Activated CD8-positive, alpha-beta memory T cell treated with anti-CD3 and anti-CD28 coated beads, Interleukin-2, amount 10 ng/mL, durations not matched to agents 7 days and 5 days (primary cell): ENCODE results near the gene CEPT1. TPM values are rescaled to one million over a fixed set of nuclear protein-coding genes. Genes with fewer than 3 reads are reported as not detected.
"Not testable (repeated sequence)": the region's sequence is repeated elsewhere in the genome, so short reads cannot be mapped to it uniquely, and the experiment has no call there.

ENCODE experiments used
- ATAC-seq: fragments of 150-1000 bp; cut with Tn5 transposase; one replicate; pipeline ENCODE4 v1.10.0; 2021; ENCODE audit warnings: moderate library complexity
- CTCF ChIA-PET: fragments of 350-600 bp; sonication (Branson Sonifier 250); formaldehyde crosslinking; loops from one replicate; lab custom pipeline; 2021; ENCODE audit warnings: antibody characterized with exemption; lab: Charles Lee
- DNase-seq: peaks from one replicate; pipeline ENCODE4 v3.0.0-alpha.2; 2020
- H3K27ac Mint-ChIP-seq: one replicate; pipeline ENCODE4 v1.8.0; 2021; ENCODE audit warnings: mild to moderate bottlenecking, mixed read lengths
- H3K27me3 Mint-ChIP-seq: one replicate; pipeline ENCODE4 v1.8.0; 2021; ENCODE audit warnings: mixed read lengths
- H3K36me3 Mint-ChIP-seq: one replicate; pipeline ENCODE4 v1.8.0; 2021; ENCODE audit warnings: mild to moderate bottlenecking, mixed read lengths
- H3K4me1 Mint-ChIP-seq: one replicate; pipeline ENCODE4 v1.8.0; 2021; ENCODE audit warnings: mixed read lengths
- H3K4me3 Mint-ChIP-seq: one replicate; pipeline ENCODE4 v1.8.0; 2021; ENCODE audit warnings: mild to moderate bottlenecking, moderate library complexity, mixed read lengths
- H3K9me3 Mint-ChIP-seq: one replicate; pipeline ENCODE4 v1.8.0; 2022; ENCODE audit warnings: low read depth, mixed read lengths
- total RNA-seq, 2 experiments: library from RNA; stranded (reverse); gene quantifications; one replicate each; pipeline ENCODE4 v1.2.3, GENCODE V29; 2021

CEPT1 gene
- total RNA-seq, 2 experiments from 2014 or later: 33.4 to 36.4 TPM

DNA sequence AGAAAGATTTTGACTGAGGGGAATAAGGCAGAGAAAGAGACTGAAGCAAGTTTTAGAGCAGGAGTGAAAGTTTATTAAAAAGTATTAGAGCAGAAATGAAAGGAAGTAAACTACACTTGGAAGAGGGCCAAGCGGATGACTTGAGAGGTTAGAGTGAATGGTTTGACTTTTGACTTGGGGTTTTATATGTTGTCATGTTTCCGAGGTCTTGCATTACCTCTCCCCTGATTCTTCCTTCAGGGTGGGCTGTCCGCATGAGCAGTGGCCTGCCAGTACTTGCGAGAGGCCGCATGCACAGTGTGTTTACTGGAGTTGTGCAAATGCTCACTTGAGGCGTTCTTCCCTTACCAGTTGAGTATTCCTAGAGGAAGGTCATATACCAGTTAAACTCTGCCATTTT, 73.4 kb downstream of the CEPT1 start:
- H3K4me3 Mint-ChIP-seq: peak overlapping the region; percentile 71
- no peaks in the 10 kb centered on the region for H3K36me3 Mint-ChIP-seq
- H3K27ac Mint-ChIP-seq: peak overlapping the region; percentile 91
- DNase-seq (no peak), ATAC-seq (no peak)
- H3K27me3 Mint-ChIP-seq: no peaks in the 10 kb centered on the region
- H3K9me3 Mint-ChIP-seq: no peaks in the 10 kb centered on the region
- CTCF ChIA-PET: interaction anchor here (20.1 kb wide), 1 partner anchor 16 kb away, joined by 392 read pairs; the partner anchor contains the start of gene DENND2D
- H3K4me1 Mint-ChIP-seq: peaks cover 64% of the 10 kb centered on the region

DNA sequence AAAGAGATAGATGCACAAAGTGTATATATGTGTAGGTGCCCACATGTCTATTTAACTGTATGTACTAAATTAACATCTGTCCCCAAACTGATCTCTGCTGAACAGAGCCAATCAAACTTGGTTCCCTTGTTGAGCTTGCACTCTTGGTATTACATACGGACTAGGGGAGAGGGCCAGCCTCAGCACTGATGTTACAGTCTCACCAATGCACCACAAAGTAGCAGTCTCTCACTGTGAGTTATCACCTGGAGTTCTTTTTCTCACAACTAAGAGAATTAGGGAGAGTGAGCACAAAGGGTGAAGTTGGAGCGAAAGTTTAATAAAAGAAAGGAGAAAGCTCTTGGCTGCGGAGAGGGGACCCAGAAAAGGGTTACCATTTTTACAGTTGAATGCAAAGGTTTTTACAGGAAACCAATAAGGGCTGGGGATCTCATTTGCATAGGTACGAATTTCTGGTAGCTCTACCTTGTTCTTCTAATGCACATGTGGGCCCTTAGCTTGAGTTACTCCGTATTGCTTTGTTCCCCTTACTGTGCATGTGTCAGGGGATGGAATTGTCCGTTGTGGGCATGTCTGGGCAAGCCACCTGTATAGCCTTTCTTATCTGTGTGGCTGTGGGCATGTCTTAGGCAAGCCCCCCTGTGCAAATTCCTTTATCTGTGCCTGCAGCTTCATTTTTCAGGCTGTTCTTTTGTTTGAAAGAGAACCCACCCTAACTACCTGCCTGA, 74.2 kb downstream of the CEPT1 start:
- no peak for DNase-seq
- peak overlapping the region; percentile 91 for H3K27ac Mint-ChIP-seq
- peak overlapping the region; percentile 71 for H3K4me3 Mint-ChIP-seq
- H3K4me1 Mint-ChIP-seq: peaks cover 69% of the 10 kb centered on the region
- H3K27me3 Mint-ChIP-seq: no peaks in the 10 kb centered on the region
- peaks cover 3% of the 10 kb centered on the region for H3K36me3 Mint-ChIP-seq
- ATAC-seq: peak; percentile 0
- H3K9me3 Mint-ChIP-seq: no peaks in the 10 kb centered on the region
- CTCF ChIA-PET: interaction anchor here (0.8 to 20.1 kb wide), 6 partner anchors 9 to 235 kb away, joined by 3 to 392 read pairs (median 8); partner anchors contain the start of genes ATP5PB, DENND2D and WDR77

DNA sequence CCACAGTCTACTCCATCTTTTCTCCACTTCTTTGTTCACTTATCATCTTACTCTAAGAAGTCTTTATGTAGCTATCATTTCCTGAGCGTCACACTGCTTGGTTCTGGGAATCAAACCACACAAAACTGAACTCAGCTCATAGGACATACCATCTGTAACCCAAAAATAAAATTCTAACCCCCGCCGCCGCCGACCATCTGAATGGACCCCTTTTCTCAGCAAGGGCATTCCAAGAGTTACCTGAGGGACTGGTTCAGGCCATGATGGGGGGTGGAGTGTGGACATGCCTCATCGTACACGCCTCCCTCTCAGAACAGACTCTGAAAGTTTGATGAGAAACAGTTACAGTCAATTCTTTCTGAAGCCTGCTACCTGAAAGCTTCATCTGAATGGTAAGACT, 74.9 kb downstream of the CEPT1 start:
- peak; percentile 25 for ATAC-seq

DNA sequence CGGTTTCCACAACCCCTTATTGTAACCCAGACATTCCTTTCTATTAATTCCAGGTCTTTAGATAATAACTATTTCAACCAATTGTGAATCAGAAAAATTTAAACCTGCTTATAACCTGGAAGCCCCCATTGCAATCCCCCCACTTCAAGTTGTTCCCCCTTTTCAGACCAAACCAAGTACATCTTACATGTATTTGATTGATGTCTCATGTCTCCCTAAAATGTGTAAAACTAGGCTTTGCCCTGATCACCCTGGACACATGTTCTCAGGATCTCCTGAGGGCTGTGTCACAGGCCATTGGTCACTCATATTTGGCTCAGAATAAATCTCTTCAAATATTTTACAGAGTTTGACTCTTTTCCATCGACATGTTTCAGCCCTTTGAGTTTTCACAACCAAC, 75.3 kb downstream of the CEPT1 start:
- not testable (repeated sequence) for H3K36me3 Mint-ChIP-seq, H3K27me3 Mint-ChIP-seq, ATAC-seq, DNase-seq, H3K9me3 Mint-ChIP-seq
- H3K4me1 Mint-ChIP-seq: peaks cover 80% of the 10 kb centered on the region
- CTCF ChIA-PET: interaction anchor here (0.6 to 20.1 kb wide), 5 partner anchors 9 to 378 kb away, joined by 3 to 392 read pairs (median 3); partner anchors contain the start of genes ATP5PB, DENND2D and WDR77
- H3K27ac Mint-ChIP-seq: peak overlapping the region; percentile 91
- H3K4me3 Mint-ChIP-seq: peak overlapping the region; percentile 71

More for the DNA sequence above, 74.9 kb downstream of the CEPT1 start:
- CTCF ChIA-PET: interaction anchor here (0.6 to 20.1 kb wide), 7 partner anchors 8 to 378 kb away, joined by 3 to 392 read pairs (median 6); partner anchors contain the start of genes ATP5PB, DENND2D and WDR77
- Mint-ChIP-seq H3K36me3 (peaks cover 6% of the 10 kb centered on the region), H3K27ac (peak overlapping the region; percentile 91), H3K9me3 (no peaks in the 10 kb centered on the region), H3K4me1 (peaks cover 76% of the 10 kb centered on the region), H3K27me3 (no peaks in the 10 kb centered on the region), H3K4me3 (peak overlapping the region; percentile 71)
- DNase-seq: peak; percentile 83

DNA sequence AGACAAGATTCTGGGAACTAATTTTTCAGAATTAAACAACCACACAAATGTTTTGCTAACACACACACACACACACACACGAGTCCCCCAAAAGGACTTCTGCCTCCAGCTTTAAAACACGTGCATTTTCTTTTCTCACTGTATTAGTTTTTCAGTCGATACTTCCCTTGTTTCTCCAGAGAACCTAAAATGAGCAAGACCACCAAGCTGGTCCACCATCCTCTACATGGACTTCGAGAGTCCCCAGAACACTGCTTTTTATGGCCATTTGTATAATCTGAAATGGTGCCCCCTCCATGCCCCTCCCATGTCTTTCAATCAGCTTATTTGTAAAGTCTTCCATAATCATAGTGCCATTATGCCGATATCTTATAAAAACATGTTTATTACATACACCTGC, 76.7 kb downstream of the CEPT1 start:
- CTCF ChIA-PET: interaction anchor here (4.2 to 20.1 kb wide), 2 partner anchors 19 to 232 kb away, joined by 13 to 392 read pairs; partner anchors contain the start of genes ATP5PB, DENND2D and WDR77
- H3K9me3 Mint-ChIP-seq: no peaks in the 10 kb centered on the region

DNA sequence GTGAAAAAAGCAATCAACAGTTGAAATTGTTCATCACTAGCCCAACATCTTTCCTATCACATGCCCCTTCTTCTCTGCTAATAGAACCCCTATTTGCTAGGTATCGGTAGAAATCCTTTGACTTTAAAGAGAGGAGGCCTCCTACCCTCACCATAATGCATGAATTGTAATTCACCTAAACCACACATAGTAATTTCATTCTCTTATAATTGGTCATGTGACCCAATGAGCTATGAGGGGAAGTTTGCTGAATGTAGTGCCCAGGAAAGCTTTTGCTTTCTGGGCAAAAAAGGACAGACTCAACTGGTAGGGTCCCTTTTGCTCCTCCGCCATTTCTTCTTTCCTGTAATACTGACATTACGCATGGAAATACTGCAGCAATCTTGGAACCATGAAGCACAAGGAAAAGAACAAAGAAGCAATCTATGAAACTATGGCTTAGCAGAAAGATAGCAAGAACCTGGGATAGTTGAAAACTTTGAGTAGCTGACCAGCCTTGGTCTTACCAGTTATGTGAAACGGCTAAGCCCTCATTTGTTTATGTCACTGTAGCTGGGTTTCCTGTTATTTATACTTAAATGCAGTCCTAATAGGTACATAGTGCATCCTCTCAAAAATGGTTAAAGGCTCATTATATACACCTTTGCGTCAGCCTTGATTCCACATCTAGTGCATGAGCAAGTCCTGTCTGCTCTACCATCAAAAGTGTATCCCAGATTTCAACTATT, 77.3 kb downstream of the CEPT1 start:
- Mint-ChIP-seq H3K4me1 (peaks cover 97% of the 10 kb centered on the region), H3K9me3 (no peaks in the 10 kb centered on the region), H3K27ac (peak overlapping the region; percentile 91), H3K4me3 (peak overlapping the region; percentile 61), H3K27me3 (no peaks in the 10 kb centered on the region), H3K36me3 (peaks cover 6% of the 10 kb centered on the region)
- ATAC-seq (no peak), DNase-seq (no peak)
- CTCF ChIA-PET: interaction anchor here (0.9 to 20.1 kb wide), 6 partner anchors 12 to 431 kb away, joined by 3 to 392 read pairs (median 10); partner anchors contain the start of genes ATP5PB, DENND2D and WDR77

More for the DNA sequence above, 76.7 kb downstream of the CEPT1 start:
- Mint-ChIP-seq H3K4me1 (peaks cover 92% of the 10 kb centered on the region), H3K27me3 (no peaks in the 10 kb centered on the region), H3K4me3 (peak overlapping the region; percentile 61), H3K27ac (peak overlapping the region; percentile 91), H3K36me3 (peaks cover 6% of the 10 kb centered on the region)
- ATAC-seq (no peak), DNase-seq (no peak)

DNA sequence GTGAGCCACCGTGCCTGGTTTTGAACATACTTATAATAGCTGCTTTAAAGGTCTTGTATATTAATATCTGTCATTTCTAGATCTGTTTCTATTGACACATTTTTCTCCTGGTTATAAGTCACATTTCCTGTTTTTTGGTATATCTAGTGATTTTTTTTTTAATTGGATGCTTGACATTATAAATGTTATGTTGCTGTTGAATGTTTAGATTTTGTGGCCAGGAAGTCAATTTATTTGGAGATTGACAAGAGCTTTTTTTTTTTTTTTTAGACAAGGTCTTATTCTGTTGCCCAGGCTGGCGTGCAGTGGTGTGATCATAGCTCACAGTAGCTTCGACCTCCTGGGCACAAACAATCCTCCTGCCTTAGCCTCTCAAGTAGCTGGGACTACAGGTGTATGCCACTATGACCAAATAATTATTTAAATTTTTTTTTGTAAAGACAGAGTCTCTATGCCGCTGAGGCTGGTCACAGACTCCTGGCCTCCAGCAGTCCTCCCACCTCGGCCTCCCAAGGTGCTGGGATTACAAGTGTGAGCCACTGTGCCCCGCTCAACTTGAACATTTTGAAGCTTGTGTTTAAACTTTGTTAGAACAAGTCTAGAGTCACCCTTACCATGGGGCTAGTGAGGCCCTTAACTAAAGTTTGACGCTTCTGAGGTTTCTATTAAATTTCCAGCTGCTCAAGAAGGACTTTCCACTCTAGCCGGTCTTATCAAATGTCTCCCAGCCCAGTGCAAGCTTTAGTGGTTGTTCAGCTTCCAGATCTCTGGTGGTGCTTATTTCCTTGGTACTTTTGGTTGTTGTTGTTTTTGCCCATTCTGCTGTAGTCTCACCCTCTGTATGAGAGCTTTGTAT, 78.9 kb downstream of the CEPT1 start:
- H3K27me3 Mint-ChIP-seq: no peaks in the 10 kb centered on the region
- CTCF ChIA-PET: interaction anchor here (0.6 to 20.1 kb wide), 7 partner anchors 11 to 289 kb away, joined by 3 to 392 read pairs (median 6); partner anchors contain the start of genes CEPT1, DENND2D and DRAM2
- no peaks in the 10 kb centered on the region for H3K9me3 Mint-ChIP-seq
- H3K4me1 Mint-ChIP-seq: peaks cover 94% of the 10 kb centered on the region
- H3K36me3 Mint-ChIP-seq: peaks cover 6% of the 10 kb centered on the region
- DNase-seq (no peak), ATAC-seq (no peak)
- H3K27ac Mint-ChIP-seq: peak overlapping the region; percentile 91
- no peak overlapping the region for H3K4me3 Mint-ChIP-seq

DNA sequence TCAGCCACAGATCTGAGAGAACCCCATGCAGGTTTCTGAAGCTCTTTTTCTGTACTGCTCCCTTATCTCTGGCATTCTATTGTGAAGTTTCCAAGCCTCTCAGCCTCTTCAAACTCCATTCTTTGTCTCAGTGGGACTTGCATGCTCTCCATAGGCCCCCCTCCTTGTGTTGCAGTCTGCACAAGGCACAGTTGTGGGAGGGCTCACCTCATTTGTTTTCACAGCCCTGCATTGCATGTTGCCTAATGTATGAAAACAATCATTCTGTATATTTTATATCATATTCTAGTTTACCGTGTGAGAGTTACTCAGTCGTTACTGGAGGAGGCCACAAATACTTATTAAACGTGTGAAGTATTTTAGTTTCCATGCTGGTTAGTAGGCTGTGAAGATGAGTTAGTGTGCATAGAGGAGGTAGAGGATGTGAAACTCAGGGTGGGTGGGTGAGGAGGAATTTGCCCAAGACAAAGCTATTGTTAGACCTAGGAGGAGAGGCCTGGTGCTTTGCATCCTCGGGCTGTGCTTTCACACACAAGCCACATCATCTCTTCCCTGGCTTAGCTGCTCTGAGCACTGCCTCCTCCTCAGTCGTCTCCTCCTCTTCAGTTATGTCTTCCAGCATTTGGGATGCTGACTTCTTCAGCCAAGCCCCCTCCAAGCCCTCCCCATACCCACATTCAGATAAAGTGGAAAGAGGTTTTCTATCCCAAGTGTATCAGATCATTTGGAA, 79.7 kb downstream of the CEPT1 start:
- CTCF ChIA-PET: interaction anchor here (0.6 to 20.1 kb wide), 4 partner anchors 22 to 539 kb away, joined by 3 to 392 read pairs (median 36); partner anchors contain the start of genes CEPT1, DENND2D and DRAM2
- H3K27me3 Mint-ChIP-seq: no peaks in the 10 kb centered on the region
- H3K9me3 Mint-ChIP-seq: no peaks in the 10 kb centered on the region
- H3K36me3 Mint-ChIP-seq: peaks cover 6% of the 10 kb centered on the region
- H3K27ac Mint-ChIP-seq: peak overlapping the region; percentile 89
- ATAC-seq (peak; percentile 9), DNase-seq (peak; percentile 70)
- H3K4me1 Mint-ChIP-seq: peaks cover 90% of the 10 kb centered on the region
- H3K4me3 Mint-ChIP-seq: peak overlapping the region; percentile 20

DNA sequence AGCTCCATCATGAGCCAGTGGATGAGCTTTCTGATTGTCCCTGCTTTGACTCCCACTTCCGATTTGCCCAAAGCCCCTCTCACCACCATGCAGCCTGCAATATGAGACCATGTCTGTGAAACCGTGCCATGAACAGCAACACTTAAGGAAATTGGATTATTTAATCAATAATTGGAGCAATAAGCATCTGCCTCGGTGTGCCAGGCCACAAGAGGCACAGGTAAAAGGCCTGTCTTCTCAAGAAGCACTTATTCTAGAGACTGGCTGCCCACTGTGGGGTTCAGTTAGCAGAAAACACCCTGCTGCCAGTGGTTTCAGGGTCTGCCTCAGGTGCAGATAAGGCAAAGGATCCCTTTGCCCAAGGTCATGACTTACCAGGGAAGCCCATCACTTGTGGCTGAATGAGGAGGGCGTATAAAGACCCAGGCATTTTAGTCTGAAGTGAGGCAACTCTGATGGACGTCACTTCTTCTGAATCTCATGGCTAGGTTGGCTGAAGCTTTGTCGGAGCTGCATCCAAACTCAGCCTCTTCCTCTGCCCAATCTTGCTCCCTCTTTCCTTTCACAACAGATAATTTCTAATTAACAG, 80.4 kb downstream of the CEPT1 start:
- Mint-ChIP-seq H3K27ac (peak overlapping the region; percentile 89), H3K9me3 (no peaks in the 10 kb centered on the region), H3K4me3 (peak overlapping the region; percentile 20), H3K27me3 (no peaks in the 10 kb centered on the region), H3K4me1 (peaks cover 88% of the 10 kb centered on the region), H3K36me3 (peaks cover 6% of the 10 kb centered on the region)
- CTCF ChIA-PET: interaction anchor here (0.6 to 20.1 kb wide), 9 partner anchors 13 to 538 kb away, joined by 3 to 392 read pairs (median 5); partner anchors contain the start of genes CEPT1, DENND2D and DRAM2
- DNase-seq (no peak), ATAC-seq (no peak)

DNA sequence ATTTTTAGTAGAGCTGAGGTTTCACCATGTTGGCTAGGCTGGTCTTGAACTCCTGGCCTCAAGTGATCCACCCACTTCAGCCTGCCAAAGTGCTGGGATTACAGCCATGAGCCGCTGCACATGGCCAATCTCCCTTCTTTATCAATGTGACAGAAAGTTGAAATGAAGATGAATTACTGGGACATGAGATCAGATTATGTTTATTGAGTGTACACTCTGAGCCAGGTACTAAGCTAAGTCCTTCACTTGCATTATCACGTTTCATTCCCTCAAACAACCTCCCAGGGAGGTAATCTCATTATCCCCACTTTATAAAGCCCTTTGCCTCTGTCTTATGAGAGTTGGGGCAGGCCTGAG, 81.2 kb downstream of the CEPT1 start:
- Mint-ChIP-seq H3K9me3 (no peaks in the 10 kb centered on the region), H3K36me3 (peaks cover 6% of the 10 kb centered on the region), H3K27ac (peak overlapping the region; percentile 89), H3K4me1 (peaks cover 88% of the 10 kb centered on the region), H3K27me3 (no peaks in the 10 kb centered on the region), H3K4me3 (peak overlapping the region; percentile 67)
- ATAC-seq (no peak), DNase-seq (no peak)
- CTCF ChIA-PET: interaction anchor here (0.7 to 20.1 kb wide), 8 partner anchors 14 to 286 kb away, joined by 3 to 392 read pairs (median 5); partner anchors contain the start of gene DENND2D

DNA sequence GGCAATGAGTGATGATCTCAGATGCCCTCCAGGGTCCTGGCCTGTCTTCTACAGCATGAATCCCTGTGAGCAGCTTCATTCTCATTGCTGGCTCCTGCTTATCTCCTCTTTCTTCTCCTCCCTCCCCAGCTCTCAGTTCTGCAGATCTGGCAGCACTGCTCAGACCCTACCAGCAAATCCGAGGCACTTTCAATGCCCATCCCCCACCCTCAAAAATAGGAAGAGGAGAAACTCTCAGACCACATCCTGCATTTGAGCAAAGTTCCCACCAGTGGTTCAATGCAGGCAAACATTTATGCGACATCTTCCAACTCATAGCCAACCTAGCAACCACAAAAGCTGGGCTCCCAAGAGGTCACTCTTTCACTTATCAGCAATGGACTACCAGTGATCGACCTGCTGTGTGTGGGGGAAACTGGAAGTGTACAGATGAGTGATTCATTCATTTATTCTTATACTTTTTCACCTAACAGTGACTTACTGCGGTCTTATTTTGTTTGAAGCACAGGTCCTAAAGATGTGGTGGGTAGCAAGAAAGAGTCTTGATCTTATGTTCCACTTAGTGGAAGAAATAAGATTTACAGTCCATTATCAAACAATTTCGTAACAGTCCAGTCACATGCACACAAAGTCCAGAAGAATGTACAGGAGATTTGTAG, 81.7 kb downstream of the CEPT1 start:
- Mint-ChIP-seq H3K4me3 (peak overlapping the region; percentile 67), H3K9me3 (no peaks in the 10 kb centered on the region), H3K36me3 (peaks cover 6% of the 10 kb centered on the region), H3K27ac (peak overlapping the region; percentile 89), H3K4me1 (peaks cover 87% of the 10 kb centered on the region), H3K27me3 (no peaks in the 10 kb centered on the region)
- DNase-seq: peak; percentile 89
- CTCF ChIA-PET: interaction anchor here (0.7 to 20.1 kb wide), 8 partner anchors 14 to 285 kb away, joined by 3 to 392 read pairs (median 5); partner anchors contain the start of gene DENND2D
- peak; percentile 54 for ATAC-seq
